ENCODE data around the gene ADD2. TPM values are rescaled to one million over a fixed set of nuclear protein-coding genes. Genes with fewer than 3 reads are reported as not detected.

Gene ADD2
- total RNA-seq, 1 donor from 2014 or later = 2.3 TPM

- no peak for DNase-seq (ENCODE audit: missing footprints)
- intact Hi-C loops (cut with DNase I) = no loop called here
- no peak for ATAC-seq
Observed at GRCh38 chr2:70690846-70691245, 77.2 kb downstream of the ADD2 start.

DNA sequence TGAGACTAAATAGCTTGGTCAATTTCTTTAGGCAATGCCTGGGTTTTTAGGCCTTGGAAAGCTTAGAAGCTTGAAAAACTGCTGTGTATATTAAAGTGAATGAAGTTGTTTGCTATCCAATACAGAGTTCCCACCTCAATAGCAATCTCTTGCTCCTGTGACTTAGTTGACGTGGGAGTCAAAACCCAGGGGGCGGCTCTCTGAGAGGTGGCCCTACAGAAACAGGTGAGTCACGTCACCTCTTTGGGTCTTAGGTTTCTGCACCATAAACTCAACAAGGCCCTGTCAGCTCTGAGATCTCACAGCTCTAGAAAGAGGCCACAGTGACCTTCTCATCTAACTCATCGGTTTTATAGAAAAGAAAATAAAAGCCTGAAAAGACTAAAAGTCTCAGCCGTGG lies 79.6 kb downstream of the ADD2 start:
- DNase-seq (ENCODE audit: missing footprints) (no peak), ATAC-seq (no peak)
- intact Hi-C loops (cut with DNase I) = no loop called here

GRCh38 chr2:70687461-70687795 lies 80.6 kb downstream of the ADD2 start:
- DNase-seq (ENCODE audit: missing footprints) = no peak
- intact Hi-C loops (cut with DNase I) = no loop called here
- no peak for ATAC-seq

GRCh38 chr2:70686577-70687460 lies 81.2 kb downstream of the ADD2 start:
- DNase-seq (ENCODE audit: missing footprints) (no peak), ATAC-seq (peak; percentile 63)
- intact Hi-C loops (cut with DNase I) = no loop called here

- ATAC-seq = no peak
- DNase-seq (ENCODE audit: missing footprints) = no peak
- intact Hi-C loops (cut with DNase I) = no loop called here
Observed at GRCh38 chr2:70685771-70686171, 82.2 kb downstream of the ADD2 start.

DNA sequence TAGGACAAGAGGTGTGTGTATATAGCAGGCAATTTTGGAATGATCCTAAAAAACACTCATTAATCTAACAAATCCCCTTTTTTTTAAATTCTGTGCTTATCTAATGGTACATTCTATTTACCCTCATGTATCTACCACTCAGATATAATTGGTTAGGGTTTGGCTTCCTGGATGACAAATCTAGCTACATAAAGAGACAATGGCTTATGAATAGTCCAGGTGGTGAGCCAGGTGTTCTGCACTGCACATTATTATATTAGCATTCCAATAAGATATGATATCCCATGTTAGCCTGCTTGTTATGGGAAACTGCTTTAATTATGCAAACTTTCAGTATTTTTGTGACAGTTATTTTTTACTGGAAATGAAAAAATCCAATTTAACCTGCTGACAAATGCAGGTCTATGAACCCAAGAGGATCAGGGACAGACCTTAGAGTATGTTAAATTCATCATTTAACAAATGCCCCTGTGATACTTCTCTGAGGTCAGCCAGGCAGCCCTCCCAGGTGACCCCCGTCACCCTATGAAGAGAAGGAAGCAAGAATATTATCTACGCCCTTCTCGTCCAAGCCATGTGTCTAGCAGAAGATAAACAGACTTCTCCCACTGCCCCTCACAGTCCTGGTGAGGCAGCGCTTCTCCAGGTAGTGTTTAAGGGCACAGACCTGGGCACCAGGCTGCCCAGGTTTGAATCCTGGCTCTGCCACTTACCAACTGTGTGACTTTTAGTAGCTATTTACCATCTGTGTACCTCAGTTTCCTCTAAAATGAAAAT lies 83.0 kb downstream of the ADD2 start:
- no peak for DNase-seq (ENCODE audit: missing footprints)
- no peak for ATAC-seq
- intact Hi-C loops (cut with DNase I) = no loop called here

DNA sequence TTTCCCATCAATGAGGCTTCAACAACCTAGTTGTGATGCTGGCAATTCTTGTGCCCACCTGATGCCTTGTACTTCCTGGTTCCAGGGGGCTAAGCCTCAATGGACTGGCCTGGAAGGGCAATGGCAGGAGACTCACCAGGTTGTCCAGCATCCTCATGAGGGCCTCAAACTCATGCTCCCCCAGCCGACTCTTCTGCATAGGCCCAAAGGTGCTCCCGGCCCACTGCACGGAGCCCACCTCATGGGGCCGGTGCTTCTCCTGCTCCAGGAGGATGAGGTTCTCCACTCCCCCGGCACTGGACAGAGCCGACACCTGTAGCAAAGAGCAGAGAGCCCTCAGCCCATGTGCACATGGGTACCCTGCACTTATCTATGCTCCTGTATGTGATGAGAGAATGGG lies 84.5 kb downstream of the ADD2 start:
- intact Hi-C loops (cut with DNase I) = no loop called here
- DNase-seq (ENCODE audit: missing footprints) (no peak), ATAC-seq (no peak)

GRCh38 chr2:70680735-70681134 lies 87.3 kb downstream of the ADD2 start:
- ATAC-seq (no peak), DNase-seq (ENCODE audit: missing footprints) (no peak)
- intact Hi-C loops (cut with DNase I) = no loop called here

- DNase-seq (ENCODE audit: missing footprints) (no peak), ATAC-seq (no peak)
- intact Hi-C loops (cut with DNase I) = no loop called here
Observed at GRCh38 chr2:70679259-70679658, 88.7 kb downstream of the ADD2 start.

DNA sequence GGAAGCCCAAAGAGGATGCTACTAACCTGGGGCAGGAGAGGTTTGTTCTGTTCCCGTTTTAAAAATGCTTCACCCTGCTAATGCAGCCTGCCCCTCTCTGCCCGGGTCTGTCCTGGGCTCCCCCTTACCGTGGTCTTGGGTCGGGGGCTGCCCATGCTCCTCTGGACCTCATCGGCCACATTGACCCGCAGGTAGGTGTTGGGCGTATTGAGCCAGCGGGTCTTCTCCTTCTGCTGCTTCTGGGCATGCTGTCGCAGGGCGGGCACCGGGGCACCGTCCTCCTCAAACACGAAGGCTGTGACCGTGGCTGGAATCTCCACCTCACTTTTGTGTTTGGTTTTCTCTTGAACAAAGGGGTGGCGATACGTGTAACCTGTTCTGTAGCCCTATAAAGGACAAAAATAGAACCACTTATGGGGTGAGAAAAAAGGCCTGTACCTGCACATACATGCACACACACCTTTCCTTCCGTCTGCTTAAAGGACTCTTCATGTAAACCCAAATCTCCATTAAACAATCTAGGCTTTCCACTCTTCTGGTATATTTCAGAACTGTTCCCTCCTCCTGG lies 89.3 kb downstream of the ADD2 start:
- DNase-seq (ENCODE audit: missing footprints) (no peak), ATAC-seq (no peak)
- intact Hi-C loops (cut with DNase I) = no loop called here

- intact Hi-C loops (cut with DNase I) = no loop called here
Observed at GRCh38 chr2:70676301-70677035, 91.5 kb downstream of the ADD2 start.

DNA sequence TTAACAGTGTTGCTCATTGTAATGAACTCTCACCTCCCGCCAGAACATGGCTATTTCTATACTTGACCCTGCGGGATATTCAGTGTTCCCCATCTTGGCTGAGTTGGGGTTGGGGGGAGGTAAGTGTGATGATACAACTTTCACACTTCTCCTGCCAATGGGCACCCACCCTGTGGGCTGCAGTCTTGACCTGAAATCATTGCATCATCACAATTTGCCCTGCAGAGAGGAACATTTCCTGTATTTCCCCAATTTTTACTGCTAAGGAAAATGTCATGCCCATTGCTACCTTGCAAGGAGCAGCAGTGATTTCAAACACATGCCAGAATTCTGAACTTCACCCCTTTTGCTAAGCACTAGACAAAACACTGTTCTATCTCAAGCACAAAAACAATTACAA lies 92.1 kb downstream of the ADD2 start:
- ATAC-seq (no peak), DNase-seq (ENCODE audit: missing footprints) (no peak)
- intact Hi-C loops (cut with DNase I) = no loop called here

More at GRCh38 chr2:70676301-70677035, 91.5 kb downstream of the ADD2 start:
- DNase-seq (ENCODE audit: missing footprints) (no peak), ATAC-seq (no peak)

GRCh38 chr2:70674636-70675430 lies 93.2 kb downstream of the ADD2 start:
- DNase-seq (ENCODE audit: missing footprints) (no peak), ATAC-seq (no peak)
- intact Hi-C loops (cut with DNase I) = no loop called here

DNA sequence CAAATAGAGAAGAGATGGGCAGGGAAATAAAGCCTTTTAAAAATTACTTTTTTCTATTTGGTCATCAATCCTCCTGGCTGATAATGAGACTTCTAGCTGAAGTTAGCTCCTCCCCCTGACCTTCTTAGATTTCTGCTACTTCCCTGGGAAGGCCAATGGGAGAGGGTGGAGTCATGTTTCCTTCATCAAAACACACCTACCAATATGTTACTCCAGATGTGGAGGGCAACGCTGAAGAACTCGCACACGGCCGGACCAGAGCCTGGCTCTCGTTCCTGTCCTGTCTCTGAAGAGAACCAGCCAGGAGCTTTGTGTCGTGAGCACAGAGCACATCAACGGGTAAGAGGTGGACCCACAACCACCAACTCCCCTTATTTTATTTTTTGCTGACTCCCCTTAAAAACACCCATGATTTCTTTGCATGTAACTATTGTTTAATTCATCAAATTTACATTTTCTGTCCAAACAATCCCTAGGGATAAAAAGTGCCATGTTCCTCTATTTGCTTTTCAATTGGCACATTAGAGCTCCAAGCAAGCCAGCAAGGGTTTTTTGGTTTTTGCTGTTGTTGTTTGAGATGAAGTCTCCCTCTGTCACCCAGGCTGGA lies 94.9 kb downstream of the ADD2 start:
- no peak for ATAC-seq
- no peak for DNase-seq (ENCODE audit: missing footprints)
- intact Hi-C loops (cut with DNase I) = no loop called here

DNA sequence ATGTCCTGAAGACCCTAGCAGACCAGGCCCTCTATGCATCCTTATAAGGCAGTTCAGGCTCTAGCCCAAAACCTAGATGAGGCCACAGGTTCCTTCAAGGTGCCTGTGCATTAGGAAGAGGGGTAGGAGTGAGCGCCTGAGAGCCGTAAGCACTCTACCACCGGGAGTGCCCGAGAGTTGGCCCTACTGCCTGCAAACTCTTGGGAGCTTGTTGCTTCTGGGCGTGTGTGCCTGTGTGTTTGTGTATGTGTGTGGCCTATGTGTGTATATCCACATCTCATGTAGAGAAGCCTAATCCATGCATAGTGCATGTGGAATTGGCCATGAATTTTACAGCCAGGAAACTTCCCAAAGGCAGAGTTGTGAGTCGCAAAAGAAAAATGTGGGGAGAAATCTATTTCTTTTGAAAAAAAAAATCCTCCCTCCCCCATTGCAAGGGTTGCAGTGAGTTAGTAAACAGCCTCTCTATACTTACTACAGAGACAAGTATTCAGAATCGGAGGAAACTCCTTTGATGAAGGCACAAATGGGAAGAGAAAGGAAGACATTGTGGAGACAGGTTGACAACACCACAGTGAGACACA lies 96.8 kb downstream of the ADD2 start:
- intact Hi-C loops (cut with DNase I) = no loop called here
- DNase-seq (ENCODE audit: missing footprints) (no peak), ATAC-seq (no peak)

DNA sequence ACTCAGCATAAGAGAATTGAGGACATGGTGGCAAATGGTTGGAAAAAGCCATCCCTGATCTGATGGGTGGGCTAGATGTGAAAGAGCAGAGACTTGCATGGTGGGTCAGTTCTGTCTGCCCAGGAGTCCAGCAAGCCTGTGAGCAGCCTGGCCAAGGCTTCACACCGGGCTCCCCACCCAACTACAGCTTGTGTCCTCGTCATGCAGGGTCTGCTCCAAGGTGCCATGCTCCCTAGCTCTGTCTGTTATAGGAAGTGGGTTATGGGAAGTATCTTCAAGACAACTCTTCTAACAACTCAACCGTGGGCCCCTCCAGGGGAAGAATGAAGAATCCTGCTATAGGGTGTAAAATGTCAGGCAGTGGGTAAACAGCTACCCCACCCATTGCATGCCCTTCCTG lies 97.4 kb downstream of the ADD2 start:
- ATAC-seq (no peak), DNase-seq (ENCODE audit: missing footprints) (no peak)
- intact Hi-C loops (cut with DNase I) = no loop called here

GRCh38 chr2:70670202-70670601 lies 97.8 kb downstream of the ADD2 start:
- ATAC-seq = no peak
- no peak for DNase-seq (ENCODE audit: missing footprints)
- intact Hi-C loops (cut with DNase I) = no loop called here

DNA sequence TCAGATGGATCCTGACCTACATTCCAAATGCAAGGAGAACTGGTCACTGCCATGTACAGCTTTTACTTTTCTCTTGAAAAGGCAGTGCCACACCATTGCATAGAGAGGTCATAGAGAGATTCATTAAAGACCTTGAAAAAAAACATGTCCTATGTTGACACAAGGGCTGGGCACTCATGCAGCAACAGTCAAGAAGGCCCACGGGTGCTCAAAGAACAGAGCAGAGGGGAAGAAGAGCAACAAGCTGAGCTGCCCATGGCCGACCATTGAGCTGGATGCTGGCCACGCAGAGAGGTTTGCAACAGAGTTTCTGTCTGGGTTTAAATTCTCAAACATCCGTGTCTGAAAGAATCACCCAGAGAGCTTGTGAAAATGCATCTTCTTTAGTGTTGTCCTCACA lies 99.1 kb downstream of the ADD2 start:
- no peak for ATAC-seq
- DNase-seq (ENCODE audit: missing footprints) = no peak
- intact Hi-C loops (cut with DNase I) = no loop called here

All from Right ventricle myocardium inferior (tissue), 1 donor.